Stimulated activated CD8-positive, alpha-beta memory T cell treated with anti-CD3 and anti-CD28 coated beads, Interleukin-15, amount 100 ng/mL, for 4 hours (primary cell): Measurements from ENCODE around the gene FMNL3.
A peak's percentile ranks its signal among the peaks of the same experiment; 100 is the strongest.

Experiments
- DNase-seq, 2 donors: peaks; one replicate each; pipeline ENCODE4 v3.0.0-alpha.2; 2020; ENCODE audit warnings: low read depth in 2 of 2

FMNL3 gene

GRCh38 chr12:49649892-49650291, 57.3 kb downstream of the FMNL3 start:
- DNase-seq: no peak

- DNase-seq: no peak
Measured at GRCh38 chr12:49649445-49649844, 57.8 kb downstream of the FMNL3 start.

- DNase-seq: no peak
Measured at GRCh38 chr12:49648712-49649003, 58.5 kb downstream of the FMNL3 start.

GRCh38 chr12:49647827-49648711, 59.1 kb downstream of the FMNL3 start:
- DNase-seq: no peak

- DNase-seq: no peak
Measured at GRCh38 chr12:49646871-49647654, 60.1 kb downstream of the FMNL3 start.

GRCh38 chr12:49646331-49646830, 60.8 kb downstream of the FMNL3 start:
- no peak for DNase-seq

GRCh38 chr12:49645146-49646039, 61.8 kb downstream of the FMNL3 start:
- DNase-seq: no peak

GRCh38 chr12:49644620-49644994, 62.6 kb downstream of the FMNL3 start:
- peak; percentile 50 to 72 for DNase-seq

GRCh38 chr12:49643961-49644619, 63.1 kb downstream of the FMNL3 start:
- no peak for DNase-seq

GRCh38 chr12:49643135-49643534, 64.1 kb downstream of the FMNL3 start:
- no peak for DNase-seq

GRCh38 chr12:49642370-49642802, 64.8 kb downstream of the FMNL3 start:
- DNase-seq: no peak

GRCh38 chr12:49641748-49642369, 65.3 kb downstream of the FMNL3 start:
- DNase-seq: no peak

GRCh38 chr12:49636979-49637755, 70.0 kb downstream of the FMNL3 start:
- peak in 1 of 2 donors; percentile 24 for DNase-seq

GRCh38 chr12:49636574-49636973, 70.6 kb downstream of the FMNL3 start:
- DNase-seq: no peak

- no peak for DNase-seq
Measured at GRCh38 chr12:49635656-49636055, 71.5 kb downstream of the FMNL3 start.

- no peak for DNase-seq
Measured at GRCh38 chr12:49635036-49635435, 72.2 kb downstream of the FMNL3 start.

GRCh38 chr12:49633703-49634345, 73.4 kb downstream of the FMNL3 start:
- no peak for DNase-seq

GRCh38 chr12:49632986-49633702, 74.1 kb downstream of the FMNL3 start:
- DNase-seq: no peak

- DNase-seq: no peak
Measured at GRCh38 chr12:49632401-49632800, 74.8 kb downstream of the FMNL3 start.
